ENCODE results near the gene NOC2L.
"Not testable (repeated sequence)": the region's sequence is repeated elsewhere in the genome, so short reads cannot be mapped to it uniquely, and the experiment has no call there.

NOC2L gene
- 23.0 to 87.3 (median 64.7) reads per million in 18 experiments for total RNA-seq

DNA sequence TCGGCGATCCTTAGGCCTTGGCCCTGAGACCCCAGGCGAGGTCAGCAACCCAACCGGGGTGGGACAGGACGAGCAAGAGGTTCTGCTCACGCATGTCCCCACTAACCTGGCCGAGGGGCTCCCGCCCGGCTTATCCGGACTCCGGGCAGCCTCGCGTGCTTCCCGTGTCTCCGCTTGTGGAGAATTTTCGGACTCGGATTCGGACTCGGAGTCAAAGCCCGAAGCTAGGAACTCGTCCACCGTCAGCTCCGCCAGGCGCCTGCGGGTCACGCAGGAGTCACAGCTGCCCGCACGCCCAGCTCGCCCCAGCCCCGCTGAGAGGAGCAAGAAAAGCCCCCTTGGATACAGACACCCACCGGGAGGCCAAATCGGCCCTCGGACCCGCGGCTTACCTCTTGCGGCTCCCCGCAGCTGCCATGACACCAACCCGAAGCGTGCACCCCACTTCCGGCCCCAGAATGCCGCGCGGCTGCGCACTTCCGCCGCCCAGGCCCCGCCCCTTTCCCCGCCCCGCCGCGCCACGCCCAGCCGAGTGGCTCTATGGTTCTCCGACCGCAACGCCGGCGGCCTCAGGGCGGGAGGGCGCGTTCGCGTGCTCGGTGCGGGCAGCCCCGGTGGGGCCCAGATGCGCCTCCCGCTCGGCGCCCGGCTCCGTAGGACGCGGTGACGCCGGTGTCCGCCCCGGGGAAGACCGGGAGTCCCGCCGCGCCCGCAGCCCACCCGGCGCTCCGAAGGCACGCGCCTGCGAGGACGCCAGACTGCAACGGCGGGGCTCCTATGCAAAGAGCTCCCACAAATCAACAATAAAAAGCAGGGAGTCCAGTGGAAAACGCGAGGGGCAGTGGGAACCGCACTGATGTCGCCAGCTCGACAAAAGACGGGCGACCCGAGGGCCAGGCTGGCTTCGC lies at the start of gene NOC2L:
NOC2L (minus strand) TSS at position 434 of the 908 bp plus-strand sequence; CDS start at position 418, 16 bp downstream.
- peak; percentile 92 to 93 for DNase-seq

- DNase-seq: no peak
Measured at GRCh38 chr1:1006305-1007159, 47.5 kb upstream of the NOC2L start.

DNA sequence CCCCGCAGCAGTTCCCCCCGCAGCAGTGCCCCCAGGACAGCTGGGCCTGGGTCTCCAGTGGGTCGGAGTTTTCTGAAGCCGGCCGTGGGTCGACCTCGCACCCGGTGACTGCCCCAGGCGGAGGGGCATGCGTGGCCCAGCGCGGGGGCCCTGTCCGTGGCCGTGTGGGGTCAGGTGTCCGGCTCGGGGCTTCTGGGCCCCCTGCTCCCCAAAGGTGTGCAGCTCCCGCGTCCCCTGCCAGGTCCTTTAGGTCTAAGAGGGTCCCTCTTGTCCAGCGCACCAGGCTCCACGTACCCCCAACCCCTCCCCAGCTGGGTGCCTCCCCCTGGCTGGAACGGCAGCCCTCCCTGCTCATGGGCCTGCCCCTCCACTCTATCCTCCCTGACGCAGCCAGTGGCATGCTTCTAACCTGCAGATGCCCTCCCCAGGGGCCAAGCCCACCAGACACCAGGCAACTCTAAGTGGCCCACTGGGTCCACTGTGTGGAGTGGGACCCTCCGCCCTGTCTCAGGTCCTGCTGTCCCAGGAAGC lies 46.8 kb upstream of the NOC2L start:
- no peak for DNase-seq

GRCh38 chr1:1004780-1005697 lies 46.0 kb upstream of the NOC2L start:
- peak; percentile 19 to 54 for DNase-seq

DNA sequence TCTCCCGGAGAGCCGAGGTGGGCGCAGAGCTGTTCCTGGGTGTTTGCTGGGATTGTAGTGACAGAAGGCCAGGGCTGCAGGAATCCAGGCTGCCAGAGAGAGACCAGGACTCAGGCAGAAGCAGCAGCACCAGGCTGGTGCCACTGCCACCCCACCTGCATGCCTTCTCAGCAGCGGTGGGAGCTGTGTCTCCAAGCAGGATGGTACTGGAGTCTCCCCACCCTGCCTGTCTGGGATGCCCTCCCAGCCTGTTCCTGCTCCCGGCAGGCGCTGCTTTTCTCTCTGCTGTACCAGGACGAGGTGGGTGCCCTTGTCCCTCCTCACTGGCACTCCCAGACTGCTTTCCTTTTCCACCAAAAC lies 45.3 kb upstream of the NOC2L start:
- no peak for DNase-seq

GRCh38 chr1:1003618-1004419 lies 44.8 kb upstream of the NOC2L start:
- no peak for DNase-seq

DNA sequence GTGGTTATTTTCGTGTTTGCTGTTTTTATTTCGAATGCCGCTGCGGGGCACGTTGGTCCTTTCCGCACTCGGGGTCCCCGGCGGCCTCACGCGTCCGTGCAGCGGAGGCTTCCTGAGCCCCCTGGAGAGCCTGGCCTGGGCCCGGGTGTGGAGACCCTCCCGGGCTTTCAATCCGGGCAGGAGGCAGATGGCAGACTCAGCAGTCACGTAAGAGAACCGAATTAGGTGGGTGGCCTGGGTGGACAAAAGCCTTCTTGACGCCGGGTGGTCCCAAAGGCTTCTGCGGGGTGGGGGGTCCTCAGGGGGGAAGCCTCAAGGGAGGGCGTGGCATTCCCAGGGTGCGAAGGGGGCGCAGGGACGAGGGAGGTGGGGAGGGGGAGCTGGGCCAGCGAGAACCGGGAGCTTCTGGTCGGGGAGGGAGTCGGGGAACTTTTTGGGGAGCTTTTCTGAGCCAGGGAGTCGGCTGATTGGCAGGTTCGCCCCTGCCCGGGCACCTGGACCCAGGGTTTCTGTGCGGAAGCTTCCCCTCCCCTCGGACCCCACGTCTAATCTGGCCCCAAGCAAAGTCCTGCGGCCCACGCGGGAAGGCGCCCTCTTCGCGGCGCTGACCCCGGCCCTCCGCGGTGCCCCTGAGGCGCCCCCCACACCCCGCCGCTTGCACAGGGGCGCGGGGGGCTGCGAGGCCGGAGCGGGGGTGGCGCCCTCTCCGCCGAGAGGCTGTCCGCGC lies 42.2 kb upstream of the NOC2L start:
- no peak for DNase-seq

DNA sequence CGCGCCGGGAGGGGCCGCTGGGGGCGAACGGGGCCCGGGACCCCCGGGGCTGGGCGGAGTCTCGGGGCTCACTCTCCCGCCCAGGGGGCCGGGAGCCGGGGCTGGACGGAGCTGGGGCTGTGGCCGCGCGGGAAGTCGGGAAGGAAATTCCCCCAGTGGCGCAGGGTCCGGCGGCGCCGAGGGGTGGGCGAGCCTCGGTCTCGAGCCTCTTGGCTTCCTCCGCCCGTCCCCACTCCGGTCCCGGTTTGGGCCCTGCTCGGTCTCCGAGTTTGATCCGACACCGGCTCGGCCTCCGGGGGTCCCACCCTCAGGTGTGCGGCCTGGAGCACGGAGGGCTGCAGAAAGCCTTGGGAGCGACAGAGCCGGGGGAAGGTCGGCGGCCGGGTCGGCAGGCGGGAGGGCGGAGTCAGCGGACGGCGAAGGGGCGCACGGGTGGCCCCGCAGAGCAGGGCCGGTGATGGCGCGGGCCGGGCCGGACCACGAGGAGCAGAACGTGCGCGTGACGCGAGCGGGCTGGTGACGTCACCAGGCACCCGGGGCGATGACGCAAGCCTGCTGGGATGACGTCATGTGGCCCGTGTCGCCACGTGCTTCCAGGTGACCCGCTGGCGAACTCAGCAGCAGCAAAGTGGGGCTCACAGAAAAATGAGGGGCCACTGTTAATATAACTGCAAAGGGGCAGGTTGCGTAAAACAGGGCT lies 41.5 kb upstream of the NOC2L start:
- DNase-seq: peak; percentile 49 to 58

DNA sequence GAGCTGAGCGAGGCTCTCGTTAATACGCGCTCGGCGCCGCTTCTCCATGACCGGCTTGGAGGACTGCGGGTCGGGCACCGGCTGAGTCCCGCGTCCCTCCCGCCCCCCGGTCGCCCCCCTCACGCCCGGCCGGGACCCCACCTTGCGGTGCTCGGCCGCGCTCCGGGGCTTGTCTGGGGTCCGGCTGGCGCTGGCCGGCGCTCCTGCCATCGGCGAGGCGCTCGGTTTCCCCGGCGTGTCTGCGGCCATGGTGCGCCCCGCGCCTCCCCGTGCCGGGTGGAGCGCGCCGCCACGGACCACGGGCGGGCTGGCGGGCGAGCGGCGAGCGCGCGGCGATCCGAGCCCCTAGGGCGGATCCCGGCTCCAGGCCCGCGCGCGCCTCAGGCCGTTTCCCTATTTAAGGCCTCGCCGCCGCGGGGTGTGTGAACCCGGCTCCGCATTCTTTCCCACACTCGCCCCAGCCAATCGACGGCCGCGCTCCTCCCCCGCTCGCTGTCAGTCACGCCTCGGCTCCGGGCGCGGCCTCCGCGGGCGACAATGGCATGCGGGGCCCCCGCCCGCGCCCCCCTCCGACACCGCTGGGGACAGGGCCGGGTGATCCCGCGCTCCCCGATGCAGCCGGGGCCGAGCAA lies 40.8 kb upstream of the NOC2L start, which contains the start of gene HES4:
HES4 (minus strand) TSS at position 373 of the 632 bp plus-strand sequence; CDS start at position 249, 124 bp downstream.
- DNase-seq: peak; percentile 62 to 77

- no peak for DNase-seq
Measured at GRCh38 chr1:998995-999724, 40.1 kb upstream of the NOC2L start.

GRCh38 chr1:998745-998994 lies 39.6 kb upstream of the NOC2L start:
- DNase-seq: no peak

- no peak for DNase-seq
Measured at GRCh38 chr1:997993-998744, 39.1 kb upstream of the NOC2L start.

- no peak for DNase-seq
Measured at GRCh38 chr1:997713-997992, 38.6 kb upstream of the NOC2L start.

DNA sequence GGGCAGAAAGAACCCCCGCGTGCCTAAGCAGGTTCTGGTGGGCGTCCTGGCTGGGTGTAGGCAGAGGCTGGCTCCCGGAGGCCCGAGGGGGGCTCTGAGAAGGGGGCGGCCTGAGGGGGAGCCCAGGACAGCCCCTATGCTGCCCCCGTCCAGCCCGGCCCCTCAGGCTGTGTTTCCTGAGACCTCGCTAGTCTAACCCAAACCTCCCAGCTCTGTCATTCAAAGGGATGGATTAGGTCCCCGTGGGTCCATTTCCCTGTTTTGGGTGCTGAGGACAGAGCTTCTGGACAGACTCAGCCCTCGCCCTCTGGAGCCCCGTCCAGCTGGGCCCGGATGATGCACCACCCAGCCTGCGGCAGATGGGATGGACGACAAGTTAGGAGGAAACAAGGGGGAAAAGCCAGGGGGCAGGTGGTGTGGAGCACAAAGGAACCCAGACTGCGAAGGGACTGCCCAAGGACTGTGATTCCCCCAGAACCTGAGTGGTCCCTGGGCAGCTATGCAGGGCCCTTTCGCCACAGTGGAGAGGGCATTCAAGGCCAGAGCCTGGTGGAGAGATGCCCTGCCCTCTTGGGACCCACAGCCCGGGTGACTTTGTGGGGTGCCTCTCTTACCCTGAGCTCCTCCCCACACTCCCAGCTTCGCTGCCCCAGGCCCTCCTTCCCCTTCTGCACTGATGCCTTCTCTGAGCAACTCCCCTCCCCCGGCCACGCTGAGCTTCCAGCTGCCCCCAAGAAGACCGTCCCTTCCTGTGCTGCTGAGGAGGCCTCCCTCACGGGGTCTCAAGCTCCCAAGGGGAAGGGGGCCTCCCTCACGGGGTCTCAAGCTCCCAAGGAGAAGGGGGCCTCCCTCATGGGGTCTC lies 38.0 kb upstream of the NOC2L start:
- no peak for DNase-seq

- no peak for DNase-seq
Measured at GRCh38 chr1:995665-996633, 36.9 kb upstream of the NOC2L start.

- not testable (repeated sequence) for DNase-seq
Measured at GRCh38 chr1:994546-994945, 35.5 kb upstream of the NOC2L start.

Measured in inflammatory macrophage (primary cell).